Vagina (tissue), 2 donors: ENCODE data around the gene TRMT112.

Source experiments
- CTCF ChIP-seq, 3 experiments: fragments of 450-650 bp in 2 of 3; fragments of 200-600 bp in 1 of 3; sonication (generic) in 1 of 3; IDR thresholded peaks; one replicate each; pipeline ENCODE4 v1.5.1; 2017 to 2019; ENCODE audit warnings: antibody characterized with exemption in 3 of 3, mild to moderate bottlenecking in 2 of 3, moderate library complexity in 2 of 3
- POLR2A ChIP-seq, 2 donors: fragments of 450-650 bp; IDR thresholded peaks; one replicate each; pipeline ENCODE4 v1.6.1; 2017; ENCODE audit warnings: antibody characterized with exemption in 2 of 2, mild to moderate bottlenecking in 2 of 2, moderate library complexity in 2 of 2

GRCh38 chr11:64358536-64358906, 41.2 kb upstream of the TRMT112 start:
- no peak for TF ChIP-seq CTCF (IDR thresholded peaks at IDR 0.05)
- TF ChIP-seq POLR2A (IDR thresholded peaks at IDR 0.05): no peak
